UCSD-AML1 (cell line): ENCODE data around the gene CDH13.
"Not testable (repeated sequence)": the region's sequence is repeated elsewhere in the genome, so short reads cannot be mapped to it uniquely, and the experiment has no call there.

Experiments used
- DNase-seq: peaks from one replicate; lab custom pipeline; 2025; ENCODE audit not compliant: unreplicated experiment; lab: John Stamatoyannopoulos, UW

CDH13 gene

GRCh38 chr16:82933933-82934332, 307.2 kb downstream of the CDH13 start:
- not testable (repeated sequence) for DNase-seq

GRCh38 chr16:82935766-82936165, 309.0 kb downstream of the CDH13 start:
- no peak for DNase-seq

- no peak for DNase-seq
Observed at GRCh38 chr16:82936941-82937551, 310.3 kb downstream of the CDH13 start.

GRCh38 chr16:82937926-82938520, 311.3 kb downstream of the CDH13 start:
- no peak for DNase-seq

GRCh38 chr16:82943371-82943770, 316.6 kb downstream of the CDH13 start:
- no peak for DNase-seq

- no peak for DNase-seq
Observed at GRCh38 chr16:82945420-82946101, 318.8 kb downstream of the CDH13 start.

- DNase-seq, result no peak
Observed at GRCh38 chr16:82947698-82948097, 320.9 kb downstream of the CDH13 start.

- DNase-seq, result no peak
Observed at GRCh38 chr16:82949016-82949415, 322.2 kb downstream of the CDH13 start.

- no peak for DNase-seq
Observed at GRCh38 chr16:82953517-82953916, 326.7 kb downstream of the CDH13 start.

- DNase-seq, result no peak
Observed at GRCh38 chr16:82954224-82954929, 327.6 kb downstream of the CDH13 start.

- DNase-seq, result no peak
Observed at GRCh38 chr16:82955741-82956348, 329.1 kb downstream of the CDH13 start.

GRCh38 chr16:82957212-82957611, 330.4 kb downstream of the CDH13 start:
- DNase-seq, result no peak

- DNase-seq, result no peak
Observed at GRCh38 chr16:82960918-82961317, 334.1 kb downstream of the CDH13 start.

GRCh38 chr16:82963653-82964052, 336.9 kb downstream of the CDH13 start:
- no peak for DNase-seq

- DNase-seq, result no peak
Observed at GRCh38 chr16:82965808-82966207, 339.0 kb downstream of the CDH13 start.

- no peak for DNase-seq
Observed at GRCh38 chr16:82967424-82967823, 340.7 kb downstream of the CDH13 start.

- no peak for DNase-seq
Observed at GRCh38 chr16:82971126-82971525, 344.4 kb downstream of the CDH13 start.

GRCh38 chr16:82972331-82972919, 345.7 kb downstream of the CDH13 start:
- no peak for DNase-seq

- DNase-seq, result no peak
Observed at GRCh38 chr16:82979406-82980111, 352.8 kb downstream of the CDH13 start.

GRCh38 chr16:82980810-82981209, 354.0 kb downstream of the CDH13 start:
- DNase-seq, result no peak
